ENCODE measurements around the gene FGD5. TPM values are rescaled to one million over a fixed set of nuclear protein-coding genes. Genes with fewer than 3 reads are reported as not detected.

FGD5 gene
- total and polyA plus RNA-seq, 2 donors (not counting 1 experiment from before 2014, with no cell fraction given) = not detected

DNA sequence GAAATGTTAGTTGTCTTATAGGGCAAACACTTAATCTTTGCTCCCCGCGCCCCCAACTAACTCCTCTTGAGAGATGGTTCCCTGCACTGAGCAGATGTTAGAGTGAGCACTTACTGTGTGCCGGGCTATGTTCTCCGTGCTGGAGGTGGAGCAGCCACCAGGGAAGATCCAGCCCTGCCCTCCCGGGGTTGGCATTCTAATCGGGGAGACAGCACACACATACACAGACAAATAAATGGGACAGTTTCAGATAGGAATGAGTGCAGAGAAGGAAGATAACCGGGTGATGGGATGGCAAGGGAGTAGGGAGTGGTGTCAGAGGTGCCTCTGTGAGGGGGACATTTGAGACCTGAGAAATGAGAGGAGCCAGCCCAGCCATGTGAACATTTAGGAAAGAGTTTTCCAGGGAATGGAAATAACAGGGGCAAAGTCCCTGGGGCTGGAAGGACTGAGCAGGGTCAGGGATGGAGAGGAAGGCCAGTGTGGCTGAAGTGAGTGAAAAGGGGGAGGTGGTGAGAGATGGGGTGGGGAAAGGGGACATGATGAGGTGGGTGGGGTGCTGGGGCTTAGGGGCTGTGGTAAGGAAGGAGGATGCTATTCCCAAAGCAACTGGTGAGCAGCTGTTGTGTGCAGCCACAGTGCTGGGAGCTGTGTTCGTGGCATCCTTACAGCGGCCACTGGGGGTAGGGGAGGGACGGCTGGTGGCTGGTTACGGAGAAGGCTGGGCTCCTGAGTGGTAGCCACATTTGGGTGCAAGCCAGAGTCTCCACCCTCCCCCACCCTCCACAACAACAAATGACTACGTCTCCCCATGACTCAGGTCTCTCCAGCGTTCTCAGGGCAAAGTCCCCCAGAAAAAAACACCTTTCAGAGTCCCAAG lies 15.4 kb upstream of the FGD5 start:
- Histone ChIP-seq H3K36me3 (replicated peaks in 1 of 2; ENCODE audit: control extremely low read depth in 1 of 2, control insufficient read depth in 1 of 2, extremely low read depth in 1 of 2, insufficient read depth in 2 of 2, low read length in 1 of 2) (no peaks in the 10 kb centered on the region), H3K27ac (ENCODE audit: low read length in 2 of 2) (no peak overlapping the region), H3K4me1 (ENCODE audit: control insufficient read depth in 2 of 2, insufficient read depth in 2 of 2, low read length in 2 of 2) (no peaks in the 10 kb centered on the region), H3K27me3 (replicated peaks in 1 of 4; ENCODE audit: control extremely low read depth in 1 of 4, control insufficient read depth in 3 of 4, insufficient read depth in 4 of 4, low read length in 3 of 4) (peaks cover 0 to 18% (median 0%) of the 10 kb centered on the region in 4 experiments), H3K4me2 (replicated peaks; ENCODE audit: low read depth, low read length, poor library complexity, severe bottlenecking) (no peak overlapping the region), H3K9me3 (ENCODE audit: control extremely low read depth in 1 of 3, control insufficient read depth in 2 of 3, insufficient read depth in 1 of 3, low read length in 2 of 3) (no peaks in the 10 kb centered on the region), H3K79me2 (ENCODE audit: control insufficient read depth, insufficient read depth, low read length) (no peaks in the 10 kb centered on the region), H2AFZ (ENCODE audit: insufficient read depth, low read depth, low read length, poor library complexity, severe bottlenecking) (no peak overlapping the region), H3K9ac (ENCODE audit: low read length) (no peak overlapping the region), H3K4me3 (ENCODE audit: control extremely low read depth in 1 of 5, extremely low read depth in 1 of 5, insufficient read depth in 1 of 5, low read depth in 2 of 5, low read length in 4 of 5) (no peak overlapping the region), H4K20me1 (ENCODE audit: control insufficient read depth, insufficient read depth, low read length, poor library complexity, severe bottlenecking) (no peaks in the 10 kb centered on the region)
- peaks cover 2% of the 10 kb centered on the region for H3K4me1 Mint-ChIP-seq
- ATAC-seq (ENCODE audit: low read depth) (no peak), DNase-seq (no peak)
- WGBS (ENCODE audit: insufficient coverage) = 68% methylated on average over 5 of the region's 13 CpGs
- ChIA-PET POLR2A (no interaction called here), CTCF (no interaction called here)
- H3K27me3 Mint-ChIP-seq = peaks cover 41% of the 10 kb centered on the region
- H3K4me3 Mint-ChIP-seq = no peak overlapping the region
- no peak for TF ChIP-seq EZH2 (IDR thresholded peaks at IDR 0.05; ENCODE audit: borderline replicate concordance, insufficient read depth, low read depth, low read length, poor library complexity, severe bottlenecking)
- TF ChIP-seq, protein P1, sequence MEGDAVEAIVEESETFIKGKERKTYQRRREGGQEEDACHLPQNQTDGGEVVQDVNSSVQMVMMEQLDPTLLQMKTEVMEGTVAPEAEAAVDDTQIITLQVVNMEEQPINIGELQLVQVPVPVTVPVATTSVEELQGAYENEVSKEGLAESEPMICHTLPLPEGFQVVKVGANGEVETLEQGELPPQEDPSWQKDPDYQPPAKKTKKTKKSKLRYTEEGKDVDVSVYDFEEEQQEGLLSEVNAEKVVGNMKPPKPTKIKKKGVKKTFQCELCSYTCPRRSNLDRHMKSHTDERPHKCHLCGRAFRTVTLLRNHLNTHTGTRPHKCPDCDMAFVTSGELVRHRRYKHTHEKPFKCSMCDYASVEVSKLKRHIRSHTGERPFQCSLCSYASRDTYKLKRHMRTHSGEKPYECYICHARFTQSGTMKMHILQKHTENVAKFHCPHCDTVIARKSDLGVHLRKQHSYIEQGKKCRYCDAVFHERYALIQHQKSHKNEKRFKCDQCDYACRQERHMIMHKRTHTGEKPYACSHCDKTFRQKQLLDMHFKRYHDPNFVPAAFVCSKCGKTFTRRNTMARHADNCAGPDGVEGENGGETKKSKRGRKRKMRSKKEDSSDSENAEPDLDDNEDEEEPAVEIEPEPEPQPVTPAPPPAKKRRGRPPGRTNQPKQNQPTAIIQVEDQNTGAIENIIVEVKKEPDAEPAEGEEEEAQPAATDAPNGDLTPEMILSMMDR (IDR thresholded peaks at IDR 0.05) = no peak
- intact Hi-C loops (cut with micrococcal nuclease) = no loop called here
- no peaks in the 10 kb centered on the region for H3K9me3 Mint-ChIP-seq (ENCODE audit: insufficient read depth)
- no peak overlapping the region for H3K27ac Mint-ChIP-seq
